Glutamatergic neuron (in vitro differentiated cells): ENCODE data around the gene LEPR. TPM values are rescaled to one million over a fixed set of nuclear protein-coding genes. Genes with fewer than 3 reads are reported as not detected.

Experiments used
- DNase-seq: peaks from one replicate; pipeline ENCODE4 v3.0.0; 2022
- H3K27ac Mint-ChIP-seq: one replicate; pipeline ENCODE4 v1.8.0; 2020; ENCODE audit warnings: mild to moderate bottlenecking, mixed read lengths, inconsistent platforms; ENCODE audit not compliant: unreplicated experiment
- H3K27me3 Mint-ChIP-seq: one replicate; pipeline ENCODE4 v1.8.0; 2020; ENCODE audit warnings: mild to moderate bottlenecking, moderate library complexity, mixed read lengths, inconsistent platforms; ENCODE audit not compliant: unreplicated experiment
- H3K36me3 Mint-ChIP-seq: one replicate; pipeline ENCODE4 v1.8.0; 2020; ENCODE audit warnings: mild to moderate bottlenecking, mixed read lengths, inconsistent platforms; ENCODE audit not compliant: unreplicated experiment
- H3K4me1 Mint-ChIP-seq: one replicate; pipeline ENCODE4 v1.8.0; 2020; ENCODE audit warnings: mild to moderate bottlenecking, low read depth, mixed read lengths, inconsistent platforms; ENCODE audit not compliant: unreplicated experiment
- H3K4me3 Mint-ChIP-seq: one replicate; pipeline ENCODE4 v1.8.0; 2020; ENCODE audit warnings: mild to moderate bottlenecking, mixed read lengths, inconsistent platforms; ENCODE audit not compliant: unreplicated experiment
- H3K9me3 Mint-ChIP-seq: one replicate; pipeline ENCODE4 v1.8.0; 2020; ENCODE audit warnings: mild to moderate bottlenecking, moderate library complexity, mixed read lengths, inconsistent platforms; ENCODE audit not compliant: unreplicated experiment
- CTCF ChIP-seq: fragments of 200-600 bp; sonication (generic); IDR thresholded peaks from one replicate; pipeline ENCODE4 v1.5.0; 2021; ENCODE audit not compliant: partially characterized antibody, unreplicated experiment
- total RNA-seq: library from RNA; stranded (reverse); fragmentation: NEBNext Ultra II Directional; extraction: Animal tissue kit (Norgen Biotek cat#: 25700); gene quantifications from one replicate; pipeline ENCODE4 v1.2.1, GENCODE V29; 2021; ENCODE audit not compliant: unreplicated experiment

The LEPR gene
- total RNA-seq, 1 donor from 2014 or later: 6.8 TPM

GRCh38 chr1:65409816-65410326 lies 10.6 kb upstream of the LEPR start:
- DNase-seq: no peak
- Mint-ChIP-seq H3K9me3 (no peaks in the 10 kb centered on the region), H3K4me3 (no peak overlapping the region), H3K27me3 (no peaks in the 10 kb centered on the region), H3K4me1 (no peaks in the 10 kb centered on the region), H3K27ac (no peak overlapping the region), H3K36me3 (peaks cover 3% of the 10 kb centered on the region)
- no peak for TF ChIP-seq CTCF

DNA sequence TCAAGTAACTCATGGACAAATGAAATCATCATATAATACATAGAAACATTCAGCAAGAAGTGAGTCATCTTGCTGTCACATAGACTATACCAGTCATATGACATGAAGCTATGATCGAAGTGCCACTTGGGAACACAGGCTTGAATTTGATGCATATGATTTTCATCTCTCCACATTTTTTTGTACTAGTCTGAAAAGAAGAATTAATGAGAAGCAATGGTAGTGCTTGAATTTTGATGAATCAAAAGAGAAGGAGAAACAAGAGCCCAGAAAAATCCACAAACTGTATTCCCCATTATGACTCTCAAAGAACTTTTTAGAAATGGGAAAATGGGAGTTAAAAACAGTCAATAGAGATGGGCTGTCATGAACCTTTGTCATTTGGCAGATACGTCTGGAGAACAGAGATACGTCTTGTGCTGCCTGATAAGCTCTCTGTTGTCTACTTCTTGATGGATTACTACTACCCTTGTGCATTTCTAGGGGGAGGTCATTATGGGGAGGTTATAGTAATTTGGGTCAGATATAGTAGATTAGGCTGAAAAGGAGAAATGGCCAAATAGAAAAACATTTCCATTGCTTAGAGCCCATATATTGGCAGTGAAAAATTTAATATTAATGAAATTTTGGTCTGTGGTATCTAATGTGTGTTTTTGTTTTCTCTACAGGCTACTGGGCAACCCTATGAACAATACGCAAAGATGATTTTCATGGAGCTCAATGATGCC lies 8.0 kb upstream of the LEPR start:
- no peak for TF ChIP-seq CTCF
- Mint-ChIP-seq H3K4me1 (no peaks in the 10 kb centered on the region), H3K27ac (no peak overlapping the region), H3K9me3 (no peaks in the 10 kb centered on the region), H3K4me3 (no peak overlapping the region), H3K27me3 (no peaks in the 10 kb centered on the region), H3K36me3 (peaks cover 3% of the 10 kb centered on the region)
- no peak for DNase-seq

GRCh38 chr1:65412984-65413375 lies 7.5 kb upstream of the LEPR start:
- H3K27ac Mint-ChIP-seq: no peak overlapping the region
- no peak for DNase-seq
- no peaks in the 10 kb centered on the region for H3K9me3 Mint-ChIP-seq
- H3K4me1 Mint-ChIP-seq: no peaks in the 10 kb centered on the region
- H3K4me3 Mint-ChIP-seq: no peak overlapping the region
- TF ChIP-seq CTCF: no peak
- peaks cover 3% of the 10 kb centered on the region for H3K36me3 Mint-ChIP-seq
- no peaks in the 10 kb centered on the region for H3K27me3 Mint-ChIP-seq

DNA sequence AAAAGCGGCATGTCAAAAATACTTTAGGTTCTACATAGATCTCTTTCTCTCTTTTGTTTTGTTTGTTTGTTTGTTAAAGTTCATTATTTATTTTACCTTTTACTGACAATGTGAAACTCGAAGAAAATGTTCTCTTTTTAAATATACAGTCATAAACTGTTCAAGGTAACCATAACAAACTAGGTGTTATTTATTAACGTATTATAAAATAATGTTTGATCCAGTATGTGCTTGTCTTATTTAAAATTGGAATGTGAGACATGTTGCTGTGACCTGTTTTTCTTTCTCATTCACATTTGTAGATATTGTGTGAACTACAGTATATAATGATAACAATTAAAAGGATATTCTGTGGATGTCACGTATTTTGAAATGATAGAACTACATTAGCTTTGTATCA lies 5.9 kb upstream of the LEPR start:
- no peak overlapping the region for H3K27ac Mint-ChIP-seq

More for the DNA sequence above, 5.9 kb upstream of the LEPR start:
- Mint-ChIP-seq H3K4me3 (no peak overlapping the region), H3K4me1 (peaks cover 3% of the 10 kb centered on the region), H3K9me3 (peaks cover 1% of the 10 kb centered on the region), H3K36me3 (peaks cover 3% of the 10 kb centered on the region), H3K27me3 (no peaks in the 10 kb centered on the region)
- no peak for TF ChIP-seq CTCF
- DNase-seq: no peak
